ENCODE measurements around the gene DPYSL3.

The DPYSL3 gene

GRCh38 chr5:147509041-147509709 lies 693 bp downstream of the DPYSL3 start:
- no peak overlapping the region; the same call in 1 of the 2 replicates for H3K4me3 ChIP-seq (replicated peaks; ENCODE audit: insufficient read depth, low read length)
- TF ChIP-seq REST (IDR thresholded peaks at IDR 0.05; ENCODE audit: insufficient replicate concordance, low read depth): no peak
- TF ChIP-seq CTCF (IDR thresholded peaks at IDR 0.05; ENCODE audit: insufficient read depth, low read length): no peak
- no peak for TF ChIP-seq SPI1 (IDR thresholded peaks at IDR 0.05; ENCODE audit: borderline replicate concordance, low read depth)
- no peak for TF ChIP-seq GABPA (IDR thresholded peaks at IDR 0.05; ENCODE audit: low read depth)
- no peak for TF ChIP-seq POLR2AphosphoS5 (IDR thresholded peaks at IDR 0.05; ENCODE audit: low read depth)
- DNase-seq (ENCODE audit: low read depth in 1 of 2, low spot score in 1 of 2): no peak
- H3K27me3 ChIP-seq (ENCODE audit: insufficient read depth, poor library complexity, severe bottlenecking): peaks cover 36% of the 10 kb centered on the region
- no peak overlapping the region for H3K27ac ChIP-seq (replicated peaks)

DNA sequence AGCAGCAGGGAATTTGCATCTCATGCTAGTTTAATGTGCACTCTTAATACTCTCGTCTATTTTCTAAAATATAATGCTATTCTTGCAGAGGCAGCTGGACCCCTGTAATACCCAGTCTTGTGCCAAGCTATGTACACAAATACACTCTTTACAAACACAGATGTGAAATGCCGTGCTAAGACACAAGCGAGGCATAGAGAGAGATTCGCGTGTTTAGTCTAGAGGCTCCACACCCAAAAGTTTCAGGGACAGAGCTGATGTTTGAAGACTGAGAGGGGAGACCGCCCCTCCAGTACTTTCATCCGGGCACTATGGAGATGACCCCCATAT lies 1.2 kb downstream of the DPYSL3 start:
- Histone ChIP-seq H3K27me3 (ENCODE audit: insufficient read depth, poor library complexity, severe bottlenecking) (peaks cover 36% of the 10 kb centered on the region), H3K27ac (replicated peaks) (no peak overlapping the region), H3K4me3 (replicated peaks; ENCODE audit: insufficient read depth, low read length) (no peak overlapping the region)
- no peak for TF ChIP-seq SPI1 (IDR thresholded peaks at IDR 0.05; ENCODE audit: borderline replicate concordance, low read depth)
- no peak for DNase-seq (ENCODE audit: low read depth in 1 of 2, low spot score in 1 of 2)

DNA sequence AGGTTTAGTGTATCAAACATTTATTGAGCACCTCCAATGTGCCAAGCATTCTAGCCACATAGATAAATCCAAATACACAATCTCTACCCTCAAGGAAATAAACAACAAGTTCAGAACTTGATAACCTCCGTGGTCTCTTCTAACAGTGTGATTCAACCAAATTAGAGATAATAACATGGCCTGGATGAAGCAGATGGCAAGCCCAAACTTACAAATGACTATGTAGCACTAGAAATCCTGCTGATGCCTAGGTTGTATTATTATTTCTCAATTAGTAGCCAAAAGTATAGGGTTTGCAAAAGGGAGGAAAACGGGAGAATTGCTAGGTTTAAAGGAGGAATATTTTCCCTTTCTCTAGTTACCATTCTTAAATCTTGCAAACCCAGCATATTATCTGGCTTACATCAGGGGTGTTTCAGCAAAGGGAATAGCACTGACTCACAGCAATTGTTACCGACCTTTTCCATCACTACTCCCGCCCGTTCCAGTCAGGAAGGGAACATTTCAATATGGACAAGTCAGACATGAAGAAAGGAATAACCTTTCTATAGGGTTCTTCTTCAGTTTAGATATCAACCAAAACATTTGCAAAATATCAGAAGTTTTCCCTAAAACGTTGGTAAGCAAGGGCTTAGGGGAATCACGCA lies 2.3 kb downstream of the DPYSL3 start:
- DNase-seq (ENCODE audit: low read depth in 1 of 2, low spot score in 1 of 2): no peak
- Histone ChIP-seq H3K4me3 (replicated peaks; ENCODE audit: insufficient read depth, low read length) (no peak overlapping the region), H3K27me3 (ENCODE audit: insufficient read depth, poor library complexity, severe bottlenecking) (peaks cover 36% of the 10 kb centered on the region), H3K27ac (replicated peaks) (no peak overlapping the region)
- TF ChIP-seq CTCF (IDR thresholded peaks at IDR 0.05; ENCODE audit: insufficient read depth, low read length) (no peak), POLR2AphosphoS5 (IDR thresholded peaks at IDR 0.05; ENCODE audit: low read depth) (no peak), REST (IDR thresholded peaks at IDR 0.05; ENCODE audit: insufficient replicate concordance, low read depth) (no peak), GABPA (IDR thresholded peaks at IDR 0.05; ENCODE audit: low read depth) (no peak), SPI1 (IDR thresholded peaks at IDR 0.05; ENCODE audit: borderline replicate concordance, low read depth) (no peak)

GRCh38 chr5:147504535-147504934 lies 5.3 kb downstream of the DPYSL3 start:
- no peak for TF ChIP-seq POLR2AphosphoS5 (IDR thresholded peaks at IDR 0.05; ENCODE audit: low read depth)
- TF ChIP-seq GABPA (IDR thresholded peaks at IDR 0.05; ENCODE audit: low read depth): no peak
- TF ChIP-seq CTCF (IDR thresholded peaks at IDR 0.05; ENCODE audit: insufficient read depth, low read length): no peak
- TF ChIP-seq REST (IDR thresholded peaks at IDR 0.05; ENCODE audit: insufficient replicate concordance, low read depth): no peak
- TF ChIP-seq SPI1 (IDR thresholded peaks at IDR 0.05; ENCODE audit: borderline replicate concordance, low read depth): no peak
- no peak for DNase-seq (ENCODE audit: low read depth in 1 of 2, low spot score in 1 of 2)
- no peak overlapping the region for H3K27ac ChIP-seq (replicated peaks)

More at GRCh38 chr5:147504535-147504934, 5.3 kb downstream of the DPYSL3 start:
- H3K27me3 ChIP-seq (ENCODE audit: insufficient read depth, poor library complexity, severe bottlenecking): peaks cover 17% of the 10 kb centered on the region
- no peak overlapping the region for H3K4me3 ChIP-seq (replicated peaks; ENCODE audit: insufficient read depth, low read length)
